Tibial artery (tissue), 4 donors: ENCODE data around the gene KMT2A.
"Not testable (repeated sequence)": the region's sequence is repeated elsewhere in the genome, so short reads cannot be mapped to it uniquely, and the experiment has no call there.

Source experiments
- DNase-seq, 2 donors: peaks; one replicate each; pipeline ENCODE4 v3.0.0-alpha.2; 2019
- H3K27ac ChIP-seq, 2 donors: fragments of 200-600 bp; sonication (generic) in 1 of 2; 1 replicate in 1 of 2; 2 replicates in 1 of 2; pipeline ENCODE4 v1.5.1; 2018 to 2019; ENCODE audit warnings: mild to moderate bottlenecking in 1 of 2
- H3K27me3 ChIP-seq, 2 donors: fragments of 200-600 bp; sonication (generic) in 1 of 2; one replicate each; pipeline versions ENCODE4 v1.5.1 to v1.6.0; 2016 to 2019
- H3K36me3 ChIP-seq, 3 donors: fragments of 200-600 bp; sonication (generic) in 2 of 3; one replicate each; pipeline ENCODE4 v1.5.1; 2016 to 2019; ENCODE audit warnings: mild to moderate bottlenecking in 2 of 3
- H3K4me1 ChIP-seq, 4 donors: fragments of 200-600 bp; sonication (generic) in 2 of 4; 1 replicate in 3 of 4; 2 replicates in 1 of 4; pipeline ENCODE4 v1.5.1; 2016 to 2019
- H3K4me3 ChIP-seq, 2 donors: fragments of 200-600 bp; sonication (generic) in 1 of 2; 1 replicate in 1 of 2; 2 replicates in 1 of 2; pipeline ENCODE4 v1.5.1; 2018 to 2019; ENCODE audit warnings: mild to moderate bottlenecking in 2 of 2
- H3K9me3 ChIP-seq, 3 donors: fragments of 200-600 bp; sonication (generic) in 1 of 3; one replicate each; pipeline ENCODE4 v1.5.1; 2016 to 2019
- intact Hi-C: fragments of 100-400 bp; cut with DNase I; formaldehyde crosslinking; loops from one replicate; pipeline ENCODE4 v1.15.0; 2023; ENCODE audit warnings: low total_unique reads
- TF ChIP-seq, protein P1 (sequence below), 2 experiments: fragments of 200-600 bp in 1 of 2; fragments of 450-650 bp in 1 of 2; IDR thresholded peaks; one replicate each; pipeline ENCODE4 v1.5.1; 2017 to 2019; ENCODE audit warnings: antibody characterized with exemption in 2 of 2, mild to moderate bottlenecking in 1 of 2, moderate library complexity in 1 of 2

The KMT2A gene

DNA sequence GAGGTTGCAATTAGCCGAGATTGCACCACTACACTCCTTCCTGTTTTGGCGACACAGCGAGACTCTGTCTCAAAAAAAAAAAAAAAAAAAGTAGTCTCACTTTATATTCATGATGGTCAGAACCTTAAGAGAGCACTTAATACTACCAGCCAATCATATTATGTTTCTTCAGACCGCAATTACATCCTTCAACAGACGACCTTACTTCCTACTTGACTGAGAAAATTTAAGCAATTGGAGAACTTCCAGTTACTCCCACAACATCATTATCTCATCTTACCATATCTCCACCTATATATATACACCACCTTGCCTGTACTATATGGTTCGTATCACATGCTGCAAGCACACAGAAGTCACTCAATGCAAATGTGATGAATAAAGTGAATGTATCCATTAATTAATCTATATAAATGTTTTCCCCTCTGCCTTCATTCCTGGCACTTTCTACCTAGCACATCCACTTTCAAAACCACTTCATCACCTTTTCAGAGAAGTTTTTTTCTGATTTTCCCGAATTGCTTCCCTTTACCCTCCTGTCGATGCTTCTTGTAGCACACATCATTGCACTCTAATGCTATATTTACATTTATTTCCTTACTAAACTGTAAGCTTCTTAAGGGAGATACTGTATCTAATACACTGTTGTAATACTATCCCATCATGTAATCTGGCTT lies 21.1 kb upstream of the KMT2A start:
- Histone ChIP-seq H3K4me3 (no peak overlapping the region), H3K27me3 (no peaks in the 10 kb centered on the region), H3K27ac (no peak overlapping the region), H3K9me3 (no peaks in the 10 kb centered on the region), H3K4me1 (no peaks in the 10 kb centered on the region), H3K36me3 (peaks cover 0 to 19% (median 8%) of the 10 kb centered on the region in 3 donors)
- DNase-seq = no peak
- TF ChIP-seq, protein P1, sequence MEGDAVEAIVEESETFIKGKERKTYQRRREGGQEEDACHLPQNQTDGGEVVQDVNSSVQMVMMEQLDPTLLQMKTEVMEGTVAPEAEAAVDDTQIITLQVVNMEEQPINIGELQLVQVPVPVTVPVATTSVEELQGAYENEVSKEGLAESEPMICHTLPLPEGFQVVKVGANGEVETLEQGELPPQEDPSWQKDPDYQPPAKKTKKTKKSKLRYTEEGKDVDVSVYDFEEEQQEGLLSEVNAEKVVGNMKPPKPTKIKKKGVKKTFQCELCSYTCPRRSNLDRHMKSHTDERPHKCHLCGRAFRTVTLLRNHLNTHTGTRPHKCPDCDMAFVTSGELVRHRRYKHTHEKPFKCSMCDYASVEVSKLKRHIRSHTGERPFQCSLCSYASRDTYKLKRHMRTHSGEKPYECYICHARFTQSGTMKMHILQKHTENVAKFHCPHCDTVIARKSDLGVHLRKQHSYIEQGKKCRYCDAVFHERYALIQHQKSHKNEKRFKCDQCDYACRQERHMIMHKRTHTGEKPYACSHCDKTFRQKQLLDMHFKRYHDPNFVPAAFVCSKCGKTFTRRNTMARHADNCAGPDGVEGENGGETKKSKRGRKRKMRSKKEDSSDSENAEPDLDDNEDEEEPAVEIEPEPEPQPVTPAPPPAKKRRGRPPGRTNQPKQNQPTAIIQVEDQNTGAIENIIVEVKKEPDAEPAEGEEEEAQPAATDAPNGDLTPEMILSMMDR (IDR thresholded peaks at IDR 0.05) = no peak
- intact Hi-C loops = no loop called here

DNA sequence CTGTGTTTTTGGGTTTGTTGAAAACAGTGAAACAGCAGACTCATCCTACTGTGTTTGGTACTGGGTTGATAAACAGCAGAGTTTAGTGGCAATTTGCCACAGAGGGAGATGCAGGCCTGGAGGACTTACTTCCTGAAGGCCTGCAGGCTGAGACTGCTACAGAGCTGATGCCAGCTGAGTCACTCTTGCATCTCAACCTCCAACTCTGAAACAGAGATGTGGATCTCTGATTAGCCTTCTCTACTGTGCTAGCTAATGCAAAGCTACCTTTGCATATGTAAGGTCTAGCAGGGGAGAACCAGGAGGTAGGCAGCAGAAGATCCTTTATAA lies 20.6 kb upstream of the KMT2A start:
- DNase-seq = peak in 1 of 2 donors; percentile 30
- H3K27me3 ChIP-seq = no peaks in the 10 kb centered on the region
- no peaks in the 10 kb centered on the region for H3K4me1 ChIP-seq
- no peaks in the 10 kb centered on the region for H3K9me3 ChIP-seq
- TF ChIP-seq, protein P1 (IDR thresholded peaks at IDR 0.05) = no peak
- H3K4me3 ChIP-seq = no peak overlapping the region
- peaks cover 0 to 19% (median 8%) of the 10 kb centered on the region in 3 donors for H3K36me3 ChIP-seq
- no peak overlapping the region for H3K27ac ChIP-seq
- intact Hi-C loops = no loop called here

DNA sequence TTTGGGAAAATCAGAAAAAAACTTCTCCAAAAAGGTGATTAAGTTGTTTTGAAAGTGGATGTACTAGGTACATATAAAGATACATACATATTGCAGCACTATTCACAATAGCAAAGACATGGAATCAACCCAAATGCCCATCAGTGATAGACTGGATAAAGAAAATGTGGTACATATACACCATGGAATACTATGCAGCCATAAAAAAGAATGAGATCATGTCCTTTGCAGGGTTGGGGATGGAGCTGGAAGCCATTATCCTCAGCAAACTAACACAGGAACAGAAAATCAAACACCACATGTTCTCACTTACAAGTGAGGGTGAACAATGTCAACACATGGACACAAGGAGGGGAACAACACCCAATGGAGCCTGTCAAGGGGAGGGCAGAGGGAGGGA lies 19.4 kb upstream of the KMT2A start:
- H3K27ac ChIP-seq, H3K9me3 ChIP-seq, H3K27me3 ChIP-seq, DNase-seq, intact Hi-C loops, H3K4me1 ChIP-seq, H3K4me3 ChIP-seq: not testable (repeated sequence)
- peaks cover 0 to 19% (median 8%) of the 10 kb centered on the region in 3 donors for H3K36me3 ChIP-seq

DNA sequence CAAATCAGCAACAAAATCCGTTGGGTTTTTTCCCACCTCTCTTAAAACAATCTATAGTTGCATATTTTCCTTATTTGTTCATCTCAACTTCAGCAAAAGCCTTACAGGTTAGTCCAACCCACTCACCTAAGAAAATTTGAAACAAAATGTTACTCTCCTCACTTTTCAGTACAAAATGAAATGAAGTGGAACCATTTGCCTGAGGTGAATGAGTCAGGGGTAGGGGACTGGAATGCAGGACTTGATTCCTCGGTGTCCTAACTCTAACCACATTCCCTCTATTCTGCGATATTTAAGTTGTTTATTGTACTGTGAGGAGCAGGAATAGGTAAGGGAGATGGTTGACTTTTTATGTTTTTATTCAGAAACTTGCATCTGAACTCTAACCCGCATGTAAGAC lies 18.5 kb upstream of the KMT2A start:
- intact Hi-C loops = no loop called here
- no peaks in the 10 kb centered on the region for H3K9me3 ChIP-seq
- H3K4me1 ChIP-seq = no peaks in the 10 kb centered on the region
- H3K27ac ChIP-seq = no peak overlapping the region
- TF ChIP-seq, protein P1 (IDR thresholded peaks at IDR 0.05) = no peak
- H3K4me3 ChIP-seq = no peak overlapping the region
- DNase-seq = no peak
- H3K36me3 ChIP-seq = peaks cover 0 to 19% (median 8%) of the 10 kb centered on the region in 3 donors
- H3K27me3 ChIP-seq = no peaks in the 10 kb centered on the region

DNA sequence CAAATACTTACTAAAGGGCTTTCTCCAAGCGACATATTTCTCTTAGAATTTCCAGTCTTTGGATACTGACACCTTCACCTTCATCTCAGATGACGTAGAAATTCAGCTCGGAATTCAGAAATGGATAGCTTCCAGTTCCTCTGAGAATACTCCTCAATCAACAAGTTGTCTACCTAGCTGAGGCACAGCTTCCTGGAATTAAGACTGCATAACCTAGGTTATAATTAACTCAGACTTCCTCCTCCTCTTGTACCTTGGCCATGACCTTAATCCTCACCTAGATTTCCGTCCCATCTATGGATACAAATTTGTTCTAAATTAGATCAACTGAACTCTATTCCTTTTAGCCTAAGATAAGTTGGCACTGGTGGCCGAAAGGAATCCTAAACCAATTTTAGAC lies 17.5 kb upstream of the KMT2A start:
- Histone ChIP-seq H3K27ac (no peak overlapping the region), H3K36me3 (peaks cover 0 to 14% (median 8%) of the 10 kb centered on the region in 3 donors), H3K27me3 (no peaks in the 10 kb centered on the region), H3K4me1 (no peaks in the 10 kb centered on the region), H3K9me3 (no peaks in the 10 kb centered on the region), H3K4me3 (no peak overlapping the region)
- TF ChIP-seq, protein P1 (IDR thresholded peaks at IDR 0.05) = no peak
- no peak for DNase-seq
- intact Hi-C loops = no loop called here

DNA sequence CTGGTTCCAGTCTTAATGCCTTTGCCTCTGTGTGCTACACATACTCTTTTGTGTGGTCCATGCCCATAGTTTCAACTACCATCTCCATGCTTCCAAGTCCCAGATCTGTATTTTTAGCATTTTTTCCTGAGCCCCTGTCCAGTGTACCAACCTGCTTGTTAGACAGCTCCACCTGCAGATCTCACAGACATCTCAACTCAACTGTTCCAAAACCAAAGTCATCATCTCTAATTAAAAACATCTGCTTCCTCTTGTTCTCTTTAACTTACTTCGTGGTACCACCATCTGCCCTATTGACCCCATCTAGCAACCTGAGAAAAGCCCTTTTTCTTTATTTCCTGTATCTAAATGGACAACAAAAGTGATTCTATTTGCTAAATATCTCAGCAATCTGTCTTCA lies 8.6 kb upstream of the KMT2A start:
- no peaks in the 10 kb centered on the region for H3K27me3 ChIP-seq
- H3K4me3 ChIP-seq = no peak overlapping the region
- H3K9me3 ChIP-seq = no peaks in the 10 kb centered on the region

More for the DNA sequence above, 8.6 kb upstream of the KMT2A start:
- H3K27ac ChIP-seq = no peak overlapping the region
- intact Hi-C loops = no loop called here
- no peak for DNase-seq
- no peaks in the 10 kb centered on the region for H3K36me3 ChIP-seq
- TF ChIP-seq, protein P1 (IDR thresholded peaks at IDR 0.05) = no peak
- H3K4me1 ChIP-seq = no peaks in the 10 kb centered on the region
